NCI-H1417 treated with DMSO at 0.1 percent for 48 hours (cell line): ENCODE data around the gene LRRFIP1.

Source experiments
- DNase-seq: peaks from one replicate; lab custom pipeline; 2025; lab: John Stamatoyannopoulos, UW

LRRFIP1 gene

DNA sequence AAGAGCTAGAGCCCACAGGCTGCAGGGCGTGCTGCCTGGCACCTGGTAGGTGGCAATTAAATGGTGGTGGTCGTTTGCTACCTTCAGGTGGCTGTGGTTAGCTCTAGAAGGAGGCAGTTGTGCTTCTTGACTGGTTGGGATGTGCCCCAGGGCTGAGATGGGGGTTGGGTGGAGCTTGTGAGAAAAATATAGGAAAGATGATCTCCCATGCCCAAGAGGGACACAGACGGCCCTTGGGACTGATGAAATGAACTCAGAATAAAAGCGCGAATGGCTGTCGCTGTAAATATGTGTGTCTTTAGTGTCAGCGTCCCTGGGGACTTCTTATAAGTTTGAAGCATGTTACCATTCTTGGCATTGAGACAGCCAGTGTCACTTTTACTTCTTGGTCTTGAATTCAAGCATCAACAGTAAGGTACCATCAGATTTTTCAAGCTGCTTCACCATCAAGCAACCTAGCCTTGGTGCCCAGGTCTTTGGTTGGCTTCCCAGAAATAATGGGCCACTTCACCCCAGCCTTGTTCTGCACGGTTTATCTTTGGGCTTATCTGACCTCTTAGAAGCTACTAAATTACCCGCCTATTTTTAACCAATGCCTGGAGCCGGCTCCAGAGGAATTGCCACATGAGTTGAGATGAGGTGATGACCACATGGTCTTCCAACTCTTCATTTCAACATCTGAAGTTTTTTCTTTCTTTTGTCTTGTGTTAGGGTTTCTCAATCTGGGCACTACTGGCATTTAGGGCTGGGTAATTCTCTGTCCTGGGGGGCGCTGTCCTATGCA is 11.9 kb downstream of the LRRFIP1 start:
- no peak for DNase-seq

DNA sequence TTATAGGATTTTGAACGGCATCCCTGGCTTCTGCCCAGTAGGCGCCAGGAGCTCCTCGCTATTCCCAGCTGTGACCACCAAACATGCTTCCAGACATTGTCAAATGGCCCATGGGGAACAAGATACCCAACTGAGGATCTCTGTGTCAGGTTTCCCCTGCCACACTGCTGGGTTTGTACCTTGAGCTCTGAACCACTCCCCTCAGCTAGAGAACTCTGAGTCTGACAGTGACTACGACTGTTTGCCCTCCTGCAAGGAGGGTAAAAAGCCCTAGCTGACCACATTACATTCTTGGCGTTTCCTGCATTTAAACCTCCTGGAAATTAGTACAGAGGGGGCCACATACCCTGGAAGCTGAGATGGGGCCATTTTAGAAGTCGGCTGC is 12.4 kb downstream of the LRRFIP1 start:
- DNase-seq, result no peak

DNA sequence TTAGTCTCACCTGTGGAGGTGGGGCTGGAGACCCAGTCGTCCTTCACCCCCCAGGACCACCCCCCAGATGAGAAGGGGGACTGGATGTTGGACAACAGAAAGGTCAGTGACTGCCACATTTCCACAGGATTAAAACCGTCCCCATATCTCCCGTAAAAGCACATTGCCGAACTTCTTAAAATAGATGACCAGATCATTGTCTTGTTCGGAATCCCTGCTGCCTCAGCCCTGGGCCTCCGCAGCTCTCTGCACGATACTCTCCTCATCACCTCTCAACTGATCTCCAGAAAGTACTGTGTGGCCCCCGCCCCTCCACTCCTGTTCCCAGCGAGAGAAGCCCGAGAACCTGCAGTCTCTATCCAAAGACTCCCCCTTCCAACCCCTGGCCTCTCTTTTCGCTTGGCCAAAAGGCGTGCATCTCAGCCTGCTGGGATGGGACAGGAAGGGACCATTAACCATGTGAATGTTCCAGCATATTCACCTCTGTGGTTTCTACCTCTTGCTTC is 13.2 kb downstream of the LRRFIP1 start:
- DNase-seq, result no peak

DNA sequence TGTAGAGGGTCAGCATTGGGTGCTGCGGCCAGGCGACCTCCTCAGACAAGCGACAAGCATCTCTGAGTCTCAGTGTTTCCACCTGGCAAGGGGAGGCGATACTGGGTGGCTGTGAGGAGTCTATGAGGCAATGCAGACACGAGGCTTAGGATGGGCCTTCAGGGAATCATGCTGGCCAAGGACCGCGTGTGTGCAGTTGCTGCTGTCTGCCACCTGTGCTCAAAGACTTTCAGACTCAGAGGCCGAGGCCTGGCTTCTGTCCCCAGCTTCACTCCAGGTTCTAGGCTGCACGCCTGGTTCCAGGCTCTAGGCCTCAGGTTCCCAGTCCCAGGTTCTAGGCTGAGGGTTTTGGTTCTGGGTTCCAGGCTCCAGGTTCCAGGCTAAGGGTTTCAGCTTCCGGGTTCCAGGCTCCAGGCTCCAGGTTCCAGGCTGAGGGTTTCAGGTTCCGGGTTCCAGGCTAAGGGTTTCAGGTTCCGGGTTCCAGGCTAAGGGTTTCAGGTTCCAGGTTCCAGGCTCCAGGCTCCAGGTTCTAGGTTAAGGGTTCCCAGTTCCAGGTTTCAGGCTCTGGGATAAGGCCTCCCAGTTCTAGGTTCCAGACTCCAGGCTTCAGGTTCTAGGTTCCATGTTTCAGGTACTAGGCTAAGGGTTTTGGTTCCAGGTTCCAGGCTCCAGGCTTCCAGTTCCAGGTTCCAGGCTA is 14.8 kb downstream of the LRRFIP1 start:
- DNase-seq, result no peak

DNA sequence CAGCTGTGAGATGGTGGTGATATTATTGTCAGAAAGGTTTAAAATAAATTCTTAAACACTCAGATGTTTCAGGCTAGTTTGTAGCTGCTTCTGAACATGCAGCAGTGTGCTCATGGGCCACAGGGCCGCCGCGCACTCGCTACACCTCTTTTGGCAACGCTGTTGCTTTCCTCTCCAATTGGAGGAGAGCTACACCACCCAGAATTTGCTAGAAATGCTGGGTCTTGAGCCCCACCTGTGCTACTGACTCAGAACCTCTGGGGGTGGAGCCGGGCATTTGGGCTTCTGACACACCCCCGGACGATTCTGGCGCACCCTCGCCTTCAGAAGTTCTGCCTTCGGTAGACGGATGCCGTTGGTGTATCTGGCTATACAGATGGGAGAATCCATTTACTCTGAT is 15.7 kb downstream of the LRRFIP1 start:
- DNase-seq, result no peak

DNA sequence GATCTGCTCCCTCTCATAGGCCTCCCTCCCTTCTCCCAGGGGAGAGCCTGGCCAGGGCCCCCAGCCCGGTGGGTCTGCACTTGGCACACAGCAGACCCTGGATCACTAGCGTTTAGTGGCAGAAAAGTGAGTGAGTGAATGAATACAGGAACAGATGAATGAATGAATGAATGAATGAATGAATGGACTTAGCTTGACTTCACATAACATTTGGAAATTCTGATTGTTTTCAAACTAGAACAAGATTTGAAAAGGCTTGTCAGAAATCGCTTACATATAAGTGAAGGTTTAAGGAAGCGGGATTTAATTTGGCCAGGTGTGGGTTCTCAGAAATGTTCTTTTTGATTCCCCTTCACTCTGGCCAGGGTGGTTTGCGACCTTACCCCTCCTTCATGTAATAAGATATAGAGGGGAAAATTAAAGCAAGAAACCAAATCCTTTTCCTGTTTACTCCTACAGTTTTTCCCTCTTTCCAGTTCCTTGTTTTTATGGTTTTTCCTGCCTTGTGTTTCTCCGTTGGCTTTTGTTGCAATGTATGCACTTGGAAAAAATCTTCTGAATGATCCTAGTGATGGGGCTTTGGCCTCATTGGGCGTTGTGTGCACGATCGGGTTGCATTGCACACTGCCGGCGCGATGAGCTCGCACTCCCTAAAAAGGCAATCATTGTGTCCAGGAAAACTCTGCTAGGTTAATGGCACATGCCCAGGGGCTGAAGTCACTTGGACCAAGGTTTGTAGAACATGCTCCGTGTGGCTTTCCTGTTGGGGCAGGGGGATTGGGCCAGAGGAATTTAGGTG is 16.4 kb downstream of the LRRFIP1 start:
- DNase-seq, result no peak

DNA sequence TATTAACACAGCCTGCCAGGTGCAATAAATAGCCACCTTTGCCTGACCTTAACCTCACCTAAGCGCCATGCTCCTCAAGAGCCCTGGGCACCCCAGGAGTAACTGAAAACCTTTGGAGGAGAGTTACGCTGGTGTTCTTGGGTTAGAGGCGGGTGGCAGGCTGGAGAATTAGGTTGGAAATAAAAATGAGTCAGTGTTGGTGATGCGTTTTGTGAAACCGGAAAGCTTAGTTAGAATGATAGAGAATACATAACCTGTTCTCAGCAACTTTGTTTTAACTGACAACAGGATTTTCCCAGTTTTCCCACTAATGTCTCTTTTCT is 17.0 kb downstream of the LRRFIP1 start:
- DNase-seq, result no peak

DNA sequence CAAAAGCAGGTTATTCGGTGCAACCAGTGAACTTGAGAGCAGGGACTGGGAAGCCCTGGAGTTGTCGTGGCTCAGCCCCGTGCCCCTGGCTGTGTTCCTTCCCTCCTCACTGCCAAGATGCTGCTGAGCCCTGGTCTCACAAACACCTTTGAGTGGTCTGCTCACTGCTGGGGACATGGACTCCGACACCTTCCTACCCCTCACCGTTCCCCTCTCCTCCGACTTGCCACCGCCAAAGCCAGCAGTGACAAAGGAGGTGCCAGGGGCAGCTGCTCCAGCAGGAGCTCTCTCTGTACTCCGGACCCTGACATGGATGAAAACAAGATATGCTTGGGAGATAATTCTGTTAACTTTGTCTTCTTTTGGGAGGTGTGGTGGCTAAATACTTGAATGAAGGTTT is 17.9 kb downstream of the LRRFIP1 start:
- DNase-seq, result no peak

DNA sequence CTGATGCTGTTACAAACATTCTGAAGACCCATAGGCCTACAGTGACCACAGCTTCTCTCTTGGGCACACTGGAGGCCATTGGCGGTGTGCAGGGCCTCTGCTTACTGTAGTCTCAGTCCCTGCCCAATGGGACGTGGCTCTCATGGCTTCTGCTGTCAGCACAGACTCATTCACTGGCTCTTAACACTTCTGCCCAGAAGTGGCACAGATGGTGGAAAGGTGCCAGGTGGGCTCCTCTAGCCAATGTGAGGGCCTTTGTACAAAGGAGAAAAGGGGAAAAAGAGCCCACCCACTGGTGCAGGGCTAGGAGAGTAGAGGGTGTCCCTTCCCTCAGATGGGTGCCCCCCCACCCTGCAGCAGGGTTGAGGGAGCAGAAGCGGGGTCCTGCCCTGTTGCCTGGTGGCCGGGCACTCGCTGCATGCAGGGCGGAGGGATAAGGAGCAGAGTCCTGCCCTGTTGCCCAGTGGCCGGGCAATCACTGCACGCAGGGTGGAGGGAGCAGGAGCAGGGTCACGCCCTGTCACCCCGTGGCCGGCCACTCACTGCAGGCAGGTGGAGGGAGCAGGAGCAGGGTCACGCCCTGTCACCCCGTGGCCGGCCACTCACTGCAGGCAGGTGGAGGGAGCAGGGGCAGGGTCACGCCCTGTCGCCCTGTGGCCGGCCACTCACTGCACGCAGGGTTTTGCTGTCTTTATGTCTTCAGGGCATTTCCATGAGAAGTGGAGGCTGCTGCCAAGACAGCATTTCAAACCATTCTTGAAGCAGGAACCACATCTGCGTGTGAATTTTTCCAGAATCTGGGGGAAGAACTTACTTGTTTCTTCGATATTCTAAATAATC is 20.0 kb downstream of the LRRFIP1 start:
- DNase-seq, result no peak

DNA sequence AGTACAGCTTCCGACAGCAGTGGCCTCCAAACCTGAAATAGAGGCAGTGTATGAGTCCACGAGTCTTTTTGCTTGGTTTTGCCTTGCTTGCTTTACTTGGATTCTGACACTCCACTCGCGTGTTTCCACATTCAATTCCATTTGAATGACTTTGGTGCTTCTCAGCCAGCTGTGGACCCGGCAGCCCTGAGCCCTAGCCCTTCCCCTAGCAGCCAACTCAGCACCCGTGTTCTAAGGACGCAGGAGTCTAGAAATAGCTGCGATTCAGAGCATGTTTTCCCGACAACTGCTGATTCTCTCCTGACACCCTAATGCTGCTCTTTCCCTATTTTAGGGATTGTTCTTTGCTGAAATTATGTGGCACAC is 20.6 kb downstream of the LRRFIP1 start:
- no peak for DNase-seq

DNA sequence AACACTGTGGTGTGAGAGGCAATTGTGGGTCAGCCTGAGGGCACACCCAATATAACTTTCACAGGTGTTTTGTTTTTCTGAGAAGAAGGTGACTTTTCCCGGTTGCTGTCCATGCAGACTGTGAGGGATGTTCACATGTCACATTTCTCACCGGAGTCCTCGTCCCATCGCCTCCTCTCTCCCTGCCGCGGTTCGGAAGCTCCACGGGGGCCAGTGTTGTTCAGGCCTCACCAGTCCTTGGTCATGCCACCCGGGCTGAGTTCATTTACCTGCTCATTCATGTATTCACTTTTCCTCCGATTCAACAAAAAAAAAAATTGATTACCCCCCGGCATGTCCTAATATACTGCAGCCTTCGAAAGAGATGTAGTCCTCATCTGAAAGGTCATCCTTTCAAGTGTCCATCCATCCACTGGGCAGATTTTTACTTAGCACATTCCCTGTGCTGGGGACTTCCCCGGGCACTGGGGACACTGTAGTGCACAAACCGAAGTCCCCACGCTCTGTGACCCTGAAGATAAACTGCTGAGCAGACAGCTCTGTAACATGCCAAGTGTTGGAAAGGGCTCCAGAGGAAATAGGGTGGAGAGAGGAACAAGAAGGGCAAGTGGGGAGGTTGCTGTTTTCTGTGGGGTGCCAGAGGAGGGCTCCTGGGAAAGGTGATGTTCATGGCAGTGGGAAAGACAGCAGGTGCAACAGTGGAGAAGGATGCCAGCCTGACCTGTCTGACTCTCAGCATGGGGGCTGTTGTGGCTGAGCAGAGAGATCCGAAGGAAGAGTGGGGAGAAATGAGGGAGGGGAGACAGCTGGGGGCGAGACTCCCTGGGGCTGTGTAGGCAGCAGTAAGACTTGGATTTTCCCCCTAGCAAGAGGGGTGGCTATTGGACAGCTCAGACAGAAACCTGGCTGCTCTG is 22.4 kb downstream of the LRRFIP1 start:
- DNase-seq, result no peak

DNA sequence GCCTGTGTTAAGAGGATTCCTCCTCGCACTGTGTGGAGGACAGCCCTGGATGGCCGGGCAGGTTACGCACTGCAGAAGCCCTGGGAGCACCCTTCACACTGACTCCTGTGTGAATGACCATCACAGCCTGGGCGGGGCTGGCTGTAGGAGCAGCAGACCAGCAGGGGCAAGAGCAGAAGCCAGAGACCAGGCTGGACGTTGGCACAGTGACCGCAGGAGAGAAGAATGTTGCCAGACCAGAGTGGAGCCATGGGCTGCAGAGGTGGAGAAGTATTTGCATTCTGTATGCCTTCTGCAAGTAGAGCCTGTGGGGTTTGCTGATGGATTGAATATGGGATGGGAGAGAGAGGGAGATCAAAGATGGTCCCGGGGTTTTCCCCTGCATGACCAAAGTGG is 23.1 kb downstream of the LRRFIP1 start:
- no peak for DNase-seq

DNA sequence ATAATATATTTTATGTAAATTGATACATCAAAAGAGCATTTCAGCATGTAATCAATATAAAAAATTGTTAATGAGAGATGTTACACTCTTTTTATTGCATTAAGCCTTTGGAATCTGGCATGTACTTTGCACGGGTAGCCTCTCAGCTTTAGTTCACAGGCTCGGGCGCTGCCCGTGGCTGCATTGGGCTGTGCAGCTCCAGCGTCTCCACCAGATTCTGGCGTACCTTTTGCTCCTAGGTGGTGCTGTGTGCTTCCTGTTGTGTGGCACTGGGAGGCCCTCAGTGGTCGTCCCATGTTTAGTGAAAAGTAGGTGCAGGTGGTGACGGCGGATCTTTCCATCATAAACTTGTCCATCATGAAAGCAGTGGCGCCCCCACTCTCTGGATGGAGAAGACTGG is 24.4 kb downstream of the LRRFIP1 start:
- DNase-seq, result no peak

DNA sequence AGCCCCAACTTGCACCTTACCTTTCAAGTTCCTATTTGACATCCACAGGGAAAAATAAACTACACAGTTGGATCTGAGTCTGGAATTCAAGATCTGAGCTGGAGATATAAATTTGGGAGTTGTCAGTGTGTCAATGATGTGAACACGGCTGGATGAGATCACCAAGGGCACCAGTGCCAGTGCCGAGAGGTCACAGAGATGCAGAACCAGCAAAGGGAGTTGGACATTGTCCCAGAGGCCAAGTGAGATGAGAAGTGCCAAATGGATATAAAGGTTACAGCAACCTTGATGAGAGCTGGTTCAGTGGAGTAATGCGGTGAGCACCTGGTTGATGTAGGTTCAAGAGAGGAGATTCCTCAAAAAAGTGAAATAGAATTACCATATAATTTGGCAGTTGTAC is 24.8 kb downstream of the LRRFIP1 start:
- DNase-seq, result no peak

DNA sequence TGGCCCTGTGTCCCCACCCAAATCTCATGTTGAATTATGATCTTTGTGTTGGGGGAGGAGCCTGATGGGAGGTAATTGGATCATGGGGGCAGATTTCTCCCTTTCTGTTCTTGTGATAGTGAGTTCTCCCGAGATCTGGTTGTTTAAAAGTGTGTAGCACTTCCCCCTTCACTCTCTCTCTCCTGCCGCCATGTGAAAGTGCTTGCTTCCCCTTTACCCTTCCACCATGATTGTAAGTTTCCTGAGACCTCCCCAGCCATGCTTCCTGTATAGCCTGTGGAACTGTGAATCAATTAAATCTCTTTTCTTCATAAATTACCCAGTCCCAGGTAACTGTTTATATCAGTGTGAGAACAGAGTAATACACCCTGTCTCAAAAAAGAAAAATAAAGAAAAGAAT is 25.5 kb downstream of the LRRFIP1 start:
- no peak for DNase-seq

DNA sequence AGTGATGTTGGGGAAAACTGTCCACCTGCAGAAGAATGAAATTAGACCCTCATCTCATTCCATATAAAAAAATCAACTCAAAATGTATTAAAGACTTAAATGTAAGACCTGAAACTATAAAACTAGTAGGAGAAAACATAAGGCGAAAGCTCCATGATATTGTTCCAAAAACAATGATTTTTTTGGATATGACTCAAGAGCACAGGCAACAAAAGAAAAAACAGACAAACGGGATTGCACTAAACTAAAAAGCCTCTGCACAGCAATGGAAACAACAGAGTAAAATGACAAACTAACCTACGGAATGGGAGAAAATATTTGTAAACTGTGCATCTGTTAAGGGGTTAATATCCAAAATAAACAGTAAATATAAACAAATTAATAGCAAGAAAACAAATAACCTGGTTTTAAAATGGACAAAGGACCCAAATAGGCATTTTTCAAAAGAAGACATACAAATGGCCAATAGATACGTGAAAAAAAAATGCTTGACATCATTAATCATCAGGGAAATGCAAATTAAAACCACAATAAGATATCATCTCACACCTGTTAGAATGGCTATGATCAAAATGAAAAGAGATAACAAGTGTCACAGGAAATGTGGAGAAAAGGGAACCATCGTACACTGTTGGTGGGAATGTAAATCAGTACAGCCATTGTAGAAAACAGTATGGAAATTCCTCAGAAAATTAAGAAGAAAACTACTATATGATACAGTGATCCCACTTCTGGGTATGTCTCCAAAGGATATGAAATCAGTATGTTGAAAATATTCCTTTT is 26.6 kb downstream of the LRRFIP1 start:
- DNase-seq, result no peak

DNA sequence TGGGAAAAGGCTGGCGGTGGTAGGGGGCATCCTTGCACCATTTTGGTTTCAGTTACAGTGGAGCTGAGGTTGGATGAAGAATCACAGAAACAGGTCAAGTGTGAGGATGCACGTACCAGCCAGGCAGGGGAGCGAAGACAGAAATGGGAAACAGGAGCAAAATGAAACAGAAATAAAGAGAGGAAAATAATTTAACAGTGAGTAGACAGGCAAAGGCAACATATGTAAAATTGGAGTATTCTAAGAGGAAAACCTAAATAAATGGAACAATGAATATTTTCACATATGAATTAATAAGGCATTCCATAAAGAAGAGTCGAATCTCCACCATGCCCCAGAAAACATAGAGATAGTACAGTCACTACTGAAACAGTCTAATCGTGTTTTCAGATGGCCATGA is 29.7 kb downstream of the LRRFIP1 start:
- DNase-seq, result no peak

DNA sequence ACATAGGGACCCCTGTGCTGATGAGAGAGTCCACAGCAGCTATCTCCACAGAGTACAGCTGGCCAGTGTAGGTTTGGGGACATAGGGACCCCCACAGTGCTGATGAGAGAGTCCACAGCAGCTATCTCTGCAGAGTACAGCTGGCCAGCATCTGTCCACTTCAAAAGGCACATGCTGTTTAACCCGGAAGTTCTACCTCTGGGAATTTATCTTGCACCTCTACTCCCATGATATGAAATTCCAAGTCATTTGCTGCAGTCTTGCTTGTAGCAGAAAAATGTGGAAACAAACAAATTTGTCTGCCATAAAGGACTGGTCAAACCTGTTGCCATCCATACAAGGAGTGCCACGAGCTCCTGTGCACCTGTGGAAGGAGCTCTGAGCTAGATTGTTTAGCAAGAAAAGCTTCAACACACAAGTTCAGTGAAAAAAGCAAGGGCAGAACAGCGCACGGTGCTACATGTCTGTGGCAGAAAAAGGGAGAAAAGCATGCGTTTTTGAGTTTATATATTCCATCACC is 33.1 kb downstream of the LRRFIP1 start:
- no peak for DNase-seq

DNA sequence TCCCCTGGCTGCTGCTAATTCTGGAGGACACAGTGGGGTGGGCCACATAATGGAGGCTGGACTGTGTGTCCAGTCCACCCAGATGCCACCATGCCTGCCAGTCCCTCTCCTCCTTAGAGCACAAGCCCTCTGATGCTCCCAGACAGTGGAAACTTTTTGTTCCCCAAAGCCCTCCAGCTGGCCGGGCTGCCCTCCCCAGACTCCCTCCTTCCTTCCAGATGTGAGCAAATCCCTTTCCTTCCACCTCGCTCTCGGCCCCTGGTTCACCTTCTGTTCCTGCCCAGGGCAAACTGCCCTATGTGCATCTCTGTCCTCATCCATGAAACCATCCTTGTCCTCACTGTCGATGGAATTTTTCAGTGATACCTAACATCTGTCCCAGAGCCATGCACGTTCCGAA is 33.9 kb downstream of the LRRFIP1 start:
- no peak for DNase-seq

DNA sequence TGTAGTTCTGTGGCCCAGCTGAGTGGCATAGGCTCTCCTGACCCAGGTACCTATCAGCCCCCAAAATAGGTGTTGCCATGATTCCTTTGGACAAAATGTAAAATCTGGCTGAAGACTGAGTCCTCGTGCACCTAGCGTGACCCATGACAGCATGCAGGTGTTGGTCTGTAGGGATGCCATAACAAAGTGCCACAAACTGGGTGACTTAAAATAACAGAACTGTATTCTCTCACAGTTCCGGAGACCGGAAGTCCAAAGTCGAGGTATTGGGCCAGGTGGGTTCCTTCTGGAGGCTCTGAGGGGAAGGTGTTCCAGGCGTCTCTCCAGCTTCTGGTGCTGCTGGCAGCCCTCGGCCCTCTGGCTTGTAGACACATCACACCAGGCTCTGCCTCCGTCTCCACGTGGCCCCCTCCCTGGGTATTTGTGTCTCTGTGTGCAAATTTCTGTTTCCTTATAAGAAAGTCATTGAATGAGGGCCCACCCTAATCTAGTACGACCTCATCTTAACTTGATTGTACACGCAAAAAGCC is 34.5 kb downstream of the LRRFIP1 start:
- DNase-seq, result no peak
